Endothelial cell of umbilical vein (primary cell): ENCODE measurements around the gene CCNG1. TPM values are rescaled to one million over a fixed set of nuclear protein-coding genes. Genes with fewer than 3 reads are reported as not detected.

Experiments
- BruUV-seq: library from RNA; stranded (reverse); fragments of 400-500 nt; replicated peaks from 2 replicates; lab custom pipeline; 2021; lab: Mats Ljungman, UMichigan
- CTCF ChIA-PET: fragments of 300-600, 350-600 bp; sonication (Branson Sonifier 250); formaldehyde crosslinking; loops from one replicate; lab custom pipeline; 2021; ENCODE audit warnings: antibody characterized with exemption, inconsistent platforms; lab: Charles Lee
- POLR2A ChIA-PET: fragments of 300-600, 350-600 bp; sonication (Branson Sonifier 250); formaldehyde crosslinking; loops from one replicate; lab custom pipeline; 2021; ENCODE audit warnings: antibody characterized with exemption, inconsistent platforms; lab: Charles Lee
- DNase-seq: peaks from one replicate; pipeline ENCODE4 v3.0.0-alpha.2; 2011; ENCODE audit warnings: low read depth, low spot score
- FAIRE-seq: peaks from 2 replicates; lab custom pipeline; 2011; peaks lifted over from hg19 to GRCh38; lab: Jason Lieb, UNC
- H2AFZ ChIP-seq: 2 replicates; pipeline ENCODE4 v1.6.0; 2012; ENCODE audit warnings: low read depth, low read length, control low read depth, inconsistent platforms
- H3K27ac ChIP-seq: 2 replicates; pipeline ENCODE4 v1.5.1; 2011; ENCODE audit warnings: low read depth, mild to moderate bottlenecking, control low read depth, low read length, moderate library complexity; ENCODE audit not compliant: insufficient read depth
- H3K27me3 ChIP-seq, 2 experiments: 2 replicates each; pipeline versions ENCODE4 v1.6.0 to v1.6.1; 2011; ENCODE audit warnings: low read length in 2 of 2, mixed read lengths in 1 of 2; ENCODE audit not compliant: control insufficient read depth in 2 of 2, insufficient read depth in 2 of 2
- H3K36me3 ChIP-seq, 2 experiments: 2 replicates in 1 of 2; 3 replicates in 1 of 2; pipeline ENCODE4 v1.5.1; 2011; ENCODE audit warnings: low read length in 2 of 2, mild to moderate bottlenecking in 1 of 2, moderate library complexity in 1 of 2; ENCODE audit not compliant: control insufficient read depth in 2 of 2, insufficient read depth in 2 of 2; ENCODE audit errors: extremely low read depth in 1 of 2
- H3K4me1 ChIP-seq: 3 replicates; pipeline ENCODE4 v1.5.1; 2011; ENCODE audit warnings: mild to moderate bottlenecking, low read length; ENCODE audit not compliant: control insufficient read depth, insufficient read depth; ENCODE audit errors: extremely low read depth
- H3K4me2 ChIP-seq: 2 replicates; pipeline ENCODE4 v1.6.1; 2011; ENCODE audit warnings: low read length, control low read depth, mixed read lengths; ENCODE audit not compliant: insufficient read depth
- H3K4me3 ChIP-seq, 3 experiments: fragments of 200-600 bp in 1 of 3; sonication (generic), shearing (Covaris generic) in 1 of 3; replicated peaks in 1 of 3; 2 replicates each; pipeline ENCODE4 v1.5.1; 2011 to 2016; ENCODE audit warnings: control low read depth in 3 of 3, low read length in 3 of 3, mild to moderate bottlenecking in 2 of 3, inconsistent platforms in 1 of 3, low read depth in 1 of 3, moderate library complexity in 1 of 3; ENCODE audit not compliant: insufficient read depth in 1 of 3
- H3K79me2 ChIP-seq: 2 replicates; pipeline ENCODE4 v1.6.0; 2012; ENCODE audit warnings: low read length, inconsistent platforms; ENCODE audit not compliant: control insufficient read depth, insufficient read depth
- H3K9ac ChIP-seq: replicated peaks from 2 replicates; pipeline ENCODE3; 2011; ENCODE audit warnings: low read length, control low read depth; ENCODE audit not compliant: insufficient read depth; ENCODE audit errors: extremely low read depth
- H3K9me1 ChIP-seq: replicated peaks from 3 replicates; pipeline ENCODE4 v1.6.0; 2011; ENCODE audit warnings: mild to moderate bottlenecking, low read length; ENCODE audit not compliant: control insufficient read depth, insufficient read depth; ENCODE audit errors: extremely low read depth
- H3K9me3 ChIP-seq: replicated peaks from 2 replicates; pipeline ENCODE4 v1.5.1; 2012; ENCODE audit warnings: low read length, inconsistent platforms; ENCODE audit not compliant: control insufficient read depth, insufficient read depth
- H4K20me1 ChIP-seq: replicated peaks from 2 replicates; pipeline ENCODE3; 2011; ENCODE audit warnings: mild to moderate bottlenecking, low read length; ENCODE audit not compliant: control insufficient read depth, insufficient read depth; ENCODE audit errors: extremely low read depth
- EZH2 ChIP-seq: IDR thresholded peaks from 2 replicates; pipeline ENCODE4 v1.6.1; 2012; ENCODE audit warnings: borderline replicate concordance, low read depth, mild to moderate bottlenecking, moderate library complexity, low read length, inconsistent platforms; ENCODE audit not compliant: severe bottlenecking
- FOS ChIP-seq: IDR thresholded peaks from 2 replicates; pipeline ENCODE4 v1.6.1; 2011; ENCODE audit warnings: mild to moderate bottlenecking, low read length, moderate library complexity, borderline replicate concordance; ENCODE audit not compliant: insufficient read depth
- GATA2 ChIP-seq: IDR thresholded peaks from 2 replicates; pipeline ENCODE4 v1.7.0; 2011; ENCODE audit warnings: low read depth, mild to moderate bottlenecking, moderate library complexity, mixed read lengths, low read length; ENCODE audit not compliant: insufficient read length, insufficient read depth
- JUN ChIP-seq: IDR thresholded peaks from 2 replicates; pipeline ENCODE4 v1.6.1; 2011; ENCODE audit warnings: borderline replicate concordance, low read depth; ENCODE audit not compliant: insufficient read length, insufficient read depth
- MYC ChIP-seq: IDR thresholded peaks from one replicate; pipeline ENCODE4 v1.6.1; 2011; ENCODE audit warnings: mild to moderate bottlenecking, low read depth, low read length
- POLR2A ChIP-seq: IDR thresholded peaks from 2 replicates; pipeline ENCODE4 v1.6.1; 2012; ENCODE audit warnings: low read depth, mild to moderate bottlenecking, control low read depth, low read length
- POLR2AphosphoS5 ChIP-seq: IDR thresholded peaks from 2 replicates; pipeline ENCODE4 v1.6.1; 2012; ENCODE audit warnings: low read depth, mild to moderate bottlenecking, control low read depth, low read length, moderate library complexity; ENCODE audit not compliant: insufficient read depth
- dilution Hi-C: fragments of 300-500 bp; cut with MboI; formaldehyde crosslinking; loops from one replicate; pipeline ENCODE4 v1.15.0; 2019; ENCODE audit warnings: low sequenced_read_pairs; ENCODE audit not compliant: extremely low pct_ligation_motif_present
- intact Hi-C: fragments of 100-400 bp; cut with micrococcal nuclease; formaldehyde crosslinking; loops from one replicate; pipeline ENCODE4 v1.10.0; 2022
- polyA plus RNA-seq, 4 experiments: library from polyadenylated mRNA; depleted of rRNA in 3 of 4; stranded (reverse) in 3 of 4; unstranded in 1 of 4; fragments of >200 nt; gene quantifications; 2 replicates each; pipeline versions ENCODE4 v1.2.1 to v1.2.3, GENCODE V29; 2011 to 2012; ENCODE audit warnings: missing spikeins in 1 of 4
- small RNA-seq: library from RNA; depleted of rRNA; stranded (forward); fragments of <200 nt; gene quantifications from one replicate; pipeline ENCODE3, GENCODE V24; 2012; ENCODE audit warnings: low replicate concordance, low read depth; ENCODE audit not compliant: insufficient read depth, insufficient read length
- total RNA-seq: library from RNA; stranded (reverse); gene quantifications from 2 replicates; pipeline ENCODE4 v1.2.3, GENCODE V29; 2021
- TF ChIP-seq, protein P1 (sequence below), 2 donors: IDR thresholded peaks; 1 replicate in 1 of 2; 2 replicates in 1 of 2; pipeline ENCODE4 v1.5.1; 2011; ENCODE audit warnings: low read length in 2 of 2, mild to moderate bottlenecking in 2 of 2, moderate library complexity in 2 of 2, control low read depth in 1 of 2, inconsistent platforms in 1 of 2, low read depth in 1 of 2; ENCODE audit not compliant: insufficient read depth in 1 of 2; ENCODE audit errors: extremely low read depth in 1 of 2
- TF ChIP-seq, protein P2 (sequence below): IDR thresholded peaks from 2 replicates; pipeline ENCODE4 v1.6.1; 2011; ENCODE audit not compliant: insufficient read depth, insufficient read length

The CCNG1 gene
- total and polyA plus RNA-seq, 2 donors (not counting 3 experiments of a cell fraction or from before 2014, with no cell fraction given) = 47.2 to 186 TPM

DNA sequence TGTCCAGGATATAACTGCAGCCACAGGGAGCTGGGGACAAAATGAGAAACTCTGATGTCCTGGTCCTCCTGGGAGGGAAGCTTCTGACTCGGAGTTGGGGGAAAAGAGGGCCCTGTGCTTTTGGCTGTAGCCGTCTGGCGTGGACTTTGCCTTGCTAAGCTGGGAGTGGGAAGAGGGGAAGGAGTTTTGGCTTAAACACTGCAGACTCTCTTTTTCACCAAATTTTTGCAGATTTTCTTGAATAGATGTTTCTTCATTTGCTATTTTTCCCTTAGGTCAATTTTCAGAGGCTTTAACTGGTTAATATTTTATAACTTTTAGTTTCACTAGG is 52.3 kb downstream of the CCNG1 start:
- Histone ChIP-seq H3K4me2 (no peak overlapping the region), H3K27ac (no peak overlapping the region), H3K4me1 (no peaks in the 10 kb centered on the region), H3K9me3 (no peaks in the 10 kb centered on the region), H3K79me2 (no peaks in the 10 kb centered on the region), H3K27me3 (no peaks in the 10 kb centered on the region), H4K20me1 (no peaks in the 10 kb centered on the region), H3K36me3 (peaks cover 0 to 12% of the 10 kb centered on the region in 2 experiments), H3K4me3 (no peak overlapping the region), H3K9ac (no peak overlapping the region), H3K9me1 (no peaks in the 10 kb centered on the region), H2AFZ (no peak overlapping the region)
- TF ChIP-seq, protein P1, sequence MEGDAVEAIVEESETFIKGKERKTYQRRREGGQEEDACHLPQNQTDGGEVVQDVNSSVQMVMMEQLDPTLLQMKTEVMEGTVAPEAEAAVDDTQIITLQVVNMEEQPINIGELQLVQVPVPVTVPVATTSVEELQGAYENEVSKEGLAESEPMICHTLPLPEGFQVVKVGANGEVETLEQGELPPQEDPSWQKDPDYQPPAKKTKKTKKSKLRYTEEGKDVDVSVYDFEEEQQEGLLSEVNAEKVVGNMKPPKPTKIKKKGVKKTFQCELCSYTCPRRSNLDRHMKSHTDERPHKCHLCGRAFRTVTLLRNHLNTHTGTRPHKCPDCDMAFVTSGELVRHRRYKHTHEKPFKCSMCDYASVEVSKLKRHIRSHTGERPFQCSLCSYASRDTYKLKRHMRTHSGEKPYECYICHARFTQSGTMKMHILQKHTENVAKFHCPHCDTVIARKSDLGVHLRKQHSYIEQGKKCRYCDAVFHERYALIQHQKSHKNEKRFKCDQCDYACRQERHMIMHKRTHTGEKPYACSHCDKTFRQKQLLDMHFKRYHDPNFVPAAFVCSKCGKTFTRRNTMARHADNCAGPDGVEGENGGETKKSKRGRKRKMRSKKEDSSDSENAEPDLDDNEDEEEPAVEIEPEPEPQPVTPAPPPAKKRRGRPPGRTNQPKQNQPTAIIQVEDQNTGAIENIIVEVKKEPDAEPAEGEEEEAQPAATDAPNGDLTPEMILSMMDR (IDR thresholded peaks at IDR 0.05; ENCODE audit: extremely low read depth in 1 of 2, insufficient read depth in 1 of 2, low read depth in 1 of 2, low read length in 2 of 2) = no peak
- TF ChIP-seq FOS = no peak
- TF ChIP-seq POLR2A = no peak
- no peak for TF ChIP-seq JUN
- TF ChIP-seq MYC = no peak
- TF ChIP-seq, protein P2, sequence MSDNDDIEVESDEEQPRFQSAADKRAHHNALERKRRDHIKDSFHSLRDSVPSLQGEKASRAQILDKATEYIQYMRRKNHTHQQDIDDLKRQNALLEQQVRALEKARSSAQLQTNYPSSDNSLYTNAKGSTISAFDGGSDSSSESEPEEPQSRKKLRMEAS = no peak
- TF ChIP-seq GATA2 = no peak
- no peak for TF ChIP-seq EZH2
- no peak for TF ChIP-seq POLR2AphosphoS5
- no peak for DNase-seq
- intact Hi-C loops = no loop called here
- dilution Hi-C loops = no loop called here
- CTCF ChIA-PET = interaction anchor here (0.9 to 2.6 kb wide), 5 partner anchors 10 to 32 kb away, joined by 3 to 13 read pairs (median 4); no protein-coding TSS in a partner anchor
- no peak for FAIRE-seq
- POLR2A ChIA-PET = no interaction called here
- BruUV-seq = no TSS peak

Small RNA genes lying within 50 kb of the gene (small RNA-seq; reads per million reads assigned to genes)
- gene AC008723.1 = not detected

Other genes with a start within 250 kb of the CCNG1 start
- gene NUDCD2, start 22.5 kb downstream of the CCNG1 start, total RNA-seq = 46.9 and 50.3 TPM in 2 replicates
- gene NUDCD2, start 22.5 kb downstream of the CCNG1 start, polyA plus RNA-seq = 2.4 and 3.9 TPM in 2 replicates
- 26.0 and 31.0 TPM in 2 replicates for gene HMMR, start 23.0 kb downstream of the CCNG1 start, total RNA-seq
- gene HMMR, start 23.0 kb downstream of the CCNG1 start, polyA plus RNA-seq = 3.9 and 5.5 TPM in 2 replicates
- 93.1 and 101 TPM in 2 replicates for gene MAT2B, start 68.0 kb downstream of the CCNG1 start, total RNA-seq
- 33.9 and 41.5 TPM in 2 replicates for gene MAT2B, start 68.0 kb downstream of the CCNG1 start, polyA plus RNA-seq